OCI-LY3 (cell line): ENCODE data around the gene SLC39A5.

Source experiments
- EZH2phosphoT487 ChIP-seq: fragments of 200-600 bp; shearing (Covaris generic); IDR thresholded peaks from 2 replicates; pipeline ENCODE4 v1.6.1; 2018; ENCODE audit warnings: antibody characterized with exemption, mixed run types, low read depth
- TF ChIP-seq, protein P1 (sequence below): fragments of 200-600, 300-600 bp; sonication (generic); IDR thresholded peaks from 2 replicates; pipeline ENCODE4 v1.5.1; 2014; ENCODE audit warnings: antibody characterized with exemption, low read length, low read depth

DNA sequence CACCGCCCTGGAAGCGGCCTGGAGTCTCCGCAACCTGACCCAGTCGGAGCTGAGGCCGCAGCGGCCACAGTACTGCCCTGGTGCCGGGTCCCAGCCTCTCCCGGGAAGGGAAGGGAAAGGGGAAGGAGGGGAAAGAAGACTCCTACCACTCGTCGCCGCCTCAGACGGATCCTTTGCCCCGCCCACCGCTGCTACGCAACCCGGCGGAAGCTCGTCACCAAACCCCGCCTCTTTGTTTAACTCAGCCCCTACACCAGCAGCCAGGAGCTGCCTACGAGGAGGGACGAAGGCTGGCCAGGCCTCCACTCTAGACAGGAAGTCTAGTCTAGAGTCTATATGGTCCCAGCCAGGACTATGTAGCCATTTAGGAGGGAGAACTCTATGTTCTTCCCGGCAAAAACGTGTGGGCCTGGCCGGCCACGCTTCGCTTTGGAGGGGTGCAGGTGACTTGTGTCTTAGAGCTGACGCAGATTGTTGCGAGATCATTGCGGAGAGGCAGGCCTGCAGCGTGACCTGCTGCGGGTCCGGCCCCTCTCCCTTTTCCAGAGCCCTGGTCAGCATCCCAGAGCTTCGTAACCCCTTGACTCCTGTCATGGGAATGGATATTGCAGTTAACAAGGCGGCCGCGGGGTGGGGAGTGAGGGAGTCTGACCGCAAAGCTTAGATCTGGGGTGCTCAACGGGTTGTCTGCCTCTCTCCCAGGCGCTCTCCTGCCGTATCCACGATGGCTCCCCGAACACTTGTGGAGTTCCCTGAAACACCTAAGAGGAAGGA, 7.9 kb upstream of the SLC39A5 start, which contains the start of gene RNF41:
- TF ChIP-seq, protein P1, sequence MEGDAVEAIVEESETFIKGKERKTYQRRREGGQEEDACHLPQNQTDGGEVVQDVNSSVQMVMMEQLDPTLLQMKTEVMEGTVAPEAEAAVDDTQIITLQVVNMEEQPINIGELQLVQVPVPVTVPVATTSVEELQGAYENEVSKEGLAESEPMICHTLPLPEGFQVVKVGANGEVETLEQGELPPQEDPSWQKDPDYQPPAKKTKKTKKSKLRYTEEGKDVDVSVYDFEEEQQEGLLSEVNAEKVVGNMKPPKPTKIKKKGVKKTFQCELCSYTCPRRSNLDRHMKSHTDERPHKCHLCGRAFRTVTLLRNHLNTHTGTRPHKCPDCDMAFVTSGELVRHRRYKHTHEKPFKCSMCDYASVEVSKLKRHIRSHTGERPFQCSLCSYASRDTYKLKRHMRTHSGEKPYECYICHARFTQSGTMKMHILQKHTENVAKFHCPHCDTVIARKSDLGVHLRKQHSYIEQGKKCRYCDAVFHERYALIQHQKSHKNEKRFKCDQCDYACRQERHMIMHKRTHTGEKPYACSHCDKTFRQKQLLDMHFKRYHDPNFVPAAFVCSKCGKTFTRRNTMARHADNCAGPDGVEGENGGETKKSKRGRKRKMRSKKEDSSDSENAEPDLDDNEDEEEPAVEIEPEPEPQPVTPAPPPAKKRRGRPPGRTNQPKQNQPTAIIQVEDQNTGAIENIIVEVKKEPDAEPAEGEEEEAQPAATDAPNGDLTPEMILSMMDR: no peak
- TF ChIP-seq EZH2phosphoT487: no peak
